HepG2 (cell line): ENCODE measurements around the gene MX2. TPM values are rescaled to one million over a fixed set of nuclear protein-coding genes. Genes with fewer than 3 reads are reported as not detected.

Source experiments
- ARID2 ChIP-seq: sonication (generic); formaldehyde crosslinking; IDR thresholded peaks from 2 replicates; pipeline ENCODE4 v1.8.1; 2022; ENCODE audit warnings: mild to moderate bottlenecking, missing genetic modification reagents, borderline replicate concordance
- CHCHD3 ChIP-seq: sonication (generic); formaldehyde crosslinking; IDR thresholded peaks from 2 replicates; pipeline ENCODE4 v1.8.0; 2022; ENCODE audit warnings: mild to moderate bottlenecking, missing genetic modification reagents, moderate library complexity
- DMAP1 ChIP-seq: IDR thresholded peaks from 2 replicates; pipeline ENCODE4 v1.6.1; 2016
- DNMT3B ChIP-seq: conservative IDR thresholded peaks from 2 replicates; pipeline ENCODE4 v1.6.1; 2016; ENCODE audit warnings: missing biosample characterization, control low read depth
- DR1 ChIP-seq: sonication (generic); formaldehyde crosslinking; IDR thresholded peaks from 2 replicates; pipeline ENCODE4 v1.8.0; 2021; ENCODE audit warnings: mild to moderate bottlenecking, missing genetic modification reagents, inconsistent platforms
- FOXC1 ChIP-seq: sonication (generic); formaldehyde crosslinking; IDR thresholded peaks from 2 replicates; pipeline ENCODE4 v1.8.0; 2022; ENCODE audit warnings: mild to moderate bottlenecking, missing genetic modification reagents, borderline replicate concordance
- JUND ChIP-seq: sonication (generic); formaldehyde crosslinking; IDR thresholded peaks from 2 replicates; pipeline ENCODE4 v1.8.0; 2022; ENCODE audit warnings: mild to moderate bottlenecking, missing genetic modification reagents
- KLF6 ChIP-seq: IDR thresholded peaks from 2 replicates; pipeline ENCODE4 v1.8.0; 2016; ENCODE audit warnings: missing biosample characterization, missing genetic modification reagents
- MIER2 ChIP-seq: IDR thresholded peaks from 2 replicates; pipeline ENCODE4 v1.6.1; 2016; ENCODE audit warnings: missing biosample characterization, missing genetic modification reagents
- NFRKB ChIP-seq: fragments of 450-650 bp; IDR thresholded peaks from 2 replicates; pipeline ENCODE4 v1.6.1; 2017
- PREB ChIP-seq: sonication (generic); formaldehyde crosslinking; IDR thresholded peaks from 2 replicates; pipeline ENCODE4 v1.4.0; 2020; ENCODE audit warnings: missing genetic modification reagents
- RFXANK ChIP-seq: IDR thresholded peaks from 2 replicates; pipeline ENCODE4 v1.6.1; 2016
- TAF1 ChIP-seq: sonication (generic); formaldehyde crosslinking; IDR thresholded peaks from 2 replicates; pipeline ENCODE4 v1.4.0; 2020; ENCODE audit warnings: missing genetic modification reagents
- TEAD2 ChIP-seq: sonication (generic); formaldehyde crosslinking; IDR thresholded peaks from 2 replicates; pipeline ENCODE4 v1.9.0; 2021; ENCODE audit warnings: missing genetic modification reagents
- ZNF646 ChIP-seq: sonication (generic); formaldehyde crosslinking; IDR thresholded peaks from 2 replicates; pipeline ENCODE4 v1.9.0; 2021; ENCODE audit warnings: mild to moderate bottlenecking, missing genetic modification reagents
- ZNF720 ChIP-seq: sonication (generic); formaldehyde crosslinking; IDR thresholded peaks from 2 replicates; pipeline ENCODE4 v1.4.0; 2020; ENCODE audit warnings: missing genetic modification reagents
- polyA plus RNA-seq, 8 experiments: library from polyadenylated mRNA; depleted of rRNA in 3 of 8; stranded (reverse) in 7 of 8; unstranded in 1 of 8; fragments of >200 nt; fragmentation: Illumina TruSeq in 4 of 8; extraction: Trizol in 4 of 8; gene quantifications; 2 replicates each; pipeline versions ENCODE4 v1.2.1 to v1.2.3, GENCODE V29; 2011 to 2016; ENCODE audit warnings: low read depth in 4 of 8, missing spikeins in 1 of 8, mixed read lengths in 1 of 8; ENCODE audit not compliant: insufficient read depth in 1 of 8
- total RNA-seq, 5 experiments: library from RNA; depleted of rRNA; stranded (reverse); fragments of >200 nt; fragmentation: Illumina TruSeq; extraction: Trizol; gene quantifications; 2 replicates each; pipeline ENCODE4 v1.2.3, GENCODE V29; 2016; ENCODE audit warnings: low read depth in 1 of 5
- TF ChIP-seq, protein P1 (sequence below): sonication (generic); formaldehyde crosslinking; IDR thresholded peaks from 2 replicates; pipeline ENCODE4 v1.8.0; 2022; ENCODE audit warnings: missing genetic modification reagents, mild to moderate bottlenecking, inconsistent platforms, borderline replicate concordance
- TF ChIP-seq, protein P2 (sequence below): sonication (generic); IDR thresholded peaks from 2 replicates; pipeline ENCODE4 v1.6.1; 2016; ENCODE audit warnings: low read depth, borderline replicate concordance
- TF ChIP-seq, protein P3 (sequence below): sonication (generic); formaldehyde crosslinking; conservative IDR thresholded peaks from 2 replicates; pipeline ENCODE4 v1.4.0; 2020; ENCODE audit warnings: missing genetic modification reagents

The MX2 gene
- total and polyA plus RNA-seq, 2 of the 13 experiments (the other 11 are each of a cell fraction or from before 2014, with no cell fraction given): 24.0 to 35.7 TPM

DNA sequence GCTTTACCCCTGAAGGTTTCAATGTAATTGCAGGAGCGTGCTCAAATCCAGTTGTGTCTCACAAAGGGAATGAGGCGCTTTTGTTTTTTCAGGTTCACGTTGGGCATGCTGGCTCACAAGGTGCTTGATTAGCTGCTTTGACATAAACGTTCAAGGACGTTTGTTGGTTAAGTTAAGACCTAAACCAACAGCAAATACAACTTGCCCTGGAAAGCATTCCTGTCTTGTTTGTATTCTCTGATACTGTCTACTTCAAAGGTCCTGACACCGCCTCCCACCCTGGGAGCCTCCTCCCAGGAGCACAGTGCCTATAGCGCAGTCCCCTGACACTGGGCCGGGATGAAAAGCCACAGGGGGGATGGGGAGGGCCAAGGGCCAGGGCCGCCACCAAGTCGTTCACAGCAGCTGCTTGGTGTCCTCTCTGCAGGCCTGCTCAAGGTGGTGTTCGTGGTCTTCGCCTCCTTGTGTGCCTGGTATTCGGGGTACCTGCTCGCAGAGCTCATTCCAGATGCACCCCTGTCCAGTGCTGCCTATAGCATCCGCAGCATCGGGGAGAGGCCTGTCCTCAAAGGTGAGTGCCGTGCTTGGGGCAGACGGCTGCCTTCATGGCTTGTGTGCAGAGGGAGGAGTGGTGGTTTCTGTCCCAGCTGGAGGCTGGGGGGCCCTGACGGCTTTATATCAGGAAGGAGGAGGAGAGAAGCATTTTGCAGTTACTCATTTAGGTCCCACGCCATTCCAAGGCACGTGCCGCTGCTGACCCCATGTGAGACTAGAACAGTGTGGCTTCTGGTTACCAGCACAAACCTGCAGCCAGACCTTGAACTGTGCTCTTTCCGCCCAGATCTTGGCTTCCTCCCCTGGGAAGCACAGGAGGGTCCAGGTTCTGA is 39.1 kb upstream of the MX2 start (continued):
- TF ChIP-seq, protein P1, sequence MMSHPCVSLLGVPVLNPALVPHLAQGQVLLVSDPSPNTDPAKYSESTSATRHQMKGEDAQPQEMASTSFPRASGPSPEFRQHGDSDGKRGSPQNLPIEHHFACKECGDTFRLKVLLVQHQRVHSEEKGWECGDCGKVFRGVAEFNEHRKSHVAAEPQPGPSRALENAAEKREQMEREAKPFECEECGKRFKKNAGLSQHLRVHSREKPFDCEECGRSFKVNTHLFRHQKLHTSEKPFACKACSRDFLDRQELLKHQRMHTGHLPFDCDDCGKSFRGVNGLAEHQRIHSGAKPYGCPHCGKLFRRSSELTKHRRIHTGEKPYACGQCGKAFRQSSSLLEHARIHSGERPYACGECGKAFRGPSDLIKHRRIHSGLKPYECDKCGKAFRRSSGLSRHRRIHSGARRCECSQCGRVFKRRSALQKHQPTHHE: peak; percentile 86; the same call in 1 of the 2 replicates
- TF ChIP-seq, protein P2, sequence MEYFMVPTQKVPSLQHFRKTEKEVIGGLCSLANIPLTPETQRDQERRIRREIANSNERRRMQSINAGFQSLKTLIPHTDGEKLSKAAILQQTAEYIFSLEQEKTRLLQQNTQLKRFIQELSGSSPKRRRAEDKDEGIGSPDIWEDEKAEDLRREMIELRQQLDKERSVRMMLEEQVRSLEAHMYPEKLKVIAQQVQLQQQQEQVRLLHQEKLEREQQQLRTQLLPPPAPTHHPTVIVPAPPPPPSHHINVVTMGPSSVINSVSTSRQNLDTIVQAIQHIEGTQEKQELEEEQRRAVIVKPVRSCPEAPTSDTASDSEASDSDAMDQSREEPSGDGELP: no peak; the same call in 1 of the 2 replicates
- TF ChIP-seq, protein P3, sequence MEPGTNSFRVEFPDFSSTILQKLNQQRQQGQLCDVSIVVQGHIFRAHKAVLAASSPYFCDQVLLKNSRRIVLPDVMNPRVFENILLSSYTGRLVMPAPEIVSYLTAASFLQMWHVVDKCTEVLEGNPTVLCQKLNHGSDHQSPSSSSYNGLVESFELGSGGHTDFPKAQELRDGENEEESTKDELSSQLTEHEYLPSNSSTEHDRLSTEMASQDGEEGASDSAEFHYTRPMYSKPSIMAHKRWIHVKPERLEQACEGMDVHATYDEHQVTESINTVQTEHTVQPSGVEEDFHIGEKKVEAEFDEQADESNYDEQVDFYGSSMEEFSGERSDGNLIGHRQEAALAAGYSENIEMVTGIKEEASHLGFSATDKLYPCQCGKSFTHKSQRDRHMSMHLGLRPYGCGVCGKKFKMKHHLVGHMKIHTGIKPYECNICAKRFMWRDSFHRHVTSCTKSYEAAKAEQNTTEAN (CRISPR knock-in tag): 0 out of 2 replicates have a peak, but pooled peaks have one; percentile 66
- TF ChIP-seq PREB (CRISPR knock-in tag) (no peak), JUND (CRISPR knock-in tag) (no peak), FOXC1 (CRISPR knock-in tag) (no peak), KLF6 (peak; percentile 19; the same call in 1 of the 2 replicates), ARID2 (no peak), CHCHD3 (CRISPR knock-in tag) (no peak), ZNF720 (CRISPR knock-in tag) (no peak), RFXANK (CRISPR knock-in tag) (no peak), TEAD2 (CRISPR knock-in tag) (no peak), NFRKB (no peak), ZNF646 (CRISPR knock-in tag) (no peak), MIER2 (CRISPR knock-in tag) (peak; percentile 45; the same call in 1 of the 2 replicates), TAF1 (peak; percentile 66), DNMT3B (CRISPR knock-in tag) (0 out of 2 replicates have a peak, but pooled peaks have one; percentile 37), DR1 (CRISPR knock-in tag) (peak; percentile 55; the same call in 1 of the 2 replicates), DMAP1 (CRISPR knock-in tag) (peak; percentile 78; the same call in 1 of the 2 replicates)
